GM23338 (cell line): Measurements from ENCODE around the gene ITGB2. TPM values are rescaled to one million over a fixed set of nuclear protein-coding genes. Genes with fewer than 3 reads are reported as not detected.

Experiments used
- ATAC-seq: fragments of 200-7000 bp; cut with Tn5 transposase; 3 replicates; pipeline ENCODE4 v1.9.1; 2020
- DNase-seq: peaks from one replicate; pipeline ENCODE4 v3.0.0-alpha.2; 2015; ENCODE audit warnings: low spot score
- H2AFZ ChIP-seq: fragments of 200-600 bp; sonication (generic); 2 replicates; pipeline ENCODE4 v1.8.0; 2016; ENCODE audit warnings: antibody characterized with exemption, mild to moderate bottlenecking, moderate library complexity
- H3F3A ChIP-seq: fragments of 200-600 bp; sonication (generic); replicated peaks from 2 replicates; pipeline ENCODE4 v1.8.0; 2017; ENCODE audit warnings: antibody characterized with exemption, mixed run types, low read depth
- H3K27ac ChIP-seq: fragments of 200-600 bp; sonication (generic); 2 replicates; pipeline ENCODE4 v1.6.1; 2016; ENCODE audit warnings: low read depth
- H3K27me3 ChIP-seq: fragments of 200-600 bp; sonication (generic); 2 replicates; pipeline ENCODE4 v1.8.0; 2016; ENCODE audit warnings: mild to moderate bottlenecking, mixed run types, moderate library complexity; ENCODE audit not compliant: insufficient read depth
- H3K36me3 ChIP-seq: fragments of 200-600 bp; sonication (generic); 2 replicates; pipeline ENCODE4 v1.8.0; 2016; ENCODE audit warnings: mild to moderate bottlenecking; ENCODE audit not compliant: insufficient read depth
- H3K4me1 ChIP-seq: fragments of 200-600 bp; sonication (generic); 2 replicates; pipeline ENCODE4 v1.8.0; 2016; ENCODE audit warnings: mild to moderate bottlenecking, moderate library complexity; ENCODE audit not compliant: insufficient read depth
- H3K4me2 ChIP-seq: fragments of 200-600 bp; sonication (generic); 2 replicates; pipeline ENCODE4 v1.7.1; 2017; ENCODE audit warnings: mixed run types
- H3K4me3 ChIP-seq: fragments of 200-600 bp; sonication (generic); 2 replicates; pipeline ENCODE4 v1.6.1; 2016; ENCODE audit warnings: mixed run types
- H3K79me2 ChIP-seq: fragments of 200-600 bp; sonication (generic); replicated peaks from 2 replicates; pipeline ENCODE4 v1.8.0; 2017; ENCODE audit warnings: mild to moderate bottlenecking; ENCODE audit not compliant: insufficient read depth
- H3K9me2 ChIP-seq: fragments of 200-600 bp; sonication (generic); 2 replicates; pipeline ENCODE4 v1.8.0; 2017; ENCODE audit not compliant: insufficient read depth
- H4K20me1 ChIP-seq: fragments of 200-600 bp; sonication (generic); replicated peaks from 2 replicates; pipeline ENCODE4 v1.8.0; 2017; ENCODE audit warnings: mild to moderate bottlenecking; ENCODE audit not compliant: insufficient read depth
- H3K27ac Mint-ChIP-seq: 2 replicates; pipeline ENCODE4 v1.8.0; 2020; ENCODE audit warnings: inconsistent platforms, mild to moderate bottlenecking, moderate library complexity, mixed read lengths
- H3K27me3 Mint-ChIP-seq: 3 replicates; pipeline ENCODE4 v1.8.0; 2022; ENCODE audit warnings: low read depth, mild to moderate bottlenecking, moderate library complexity, mixed read lengths, inconsistent platforms; ENCODE audit not compliant: insufficient read depth, poor library complexity
- H3K36me3 Mint-ChIP-seq: 3 replicates; pipeline ENCODE4 v1.8.0; 2021; ENCODE audit warnings: low read depth, mild to moderate bottlenecking, inconsistent platforms, moderate library complexity, mixed read lengths
- H3K4me1 Mint-ChIP-seq: 3 replicates; pipeline ENCODE4 v1.8.0; 2020; ENCODE audit warnings: mild to moderate bottlenecking, inconsistent platforms, mixed read lengths
- H3K4me3 Mint-ChIP-seq: 3 replicates; pipeline ENCODE4 v1.8.0; 2021; ENCODE audit warnings: moderate library complexity, mild to moderate bottlenecking, inconsistent platforms, mixed read lengths
- H3K9me3 Mint-ChIP-seq: 3 replicates; pipeline ENCODE4 v1.8.0; 2020; ENCODE audit warnings: moderate library complexity, mild to moderate bottlenecking, inconsistent platforms, mixed read lengths
- CREB1 ChIP-seq: fragments of 250-450 bp; sonication (Bioruptor Pico); IDR thresholded peaks from 2 replicates; pipeline ENCODE4 v1.5.0; 2020; ENCODE audit warnings: low read depth, mild to moderate bottlenecking, moderate library complexity
- ZNF114 ChIP-seq: fragments of 250-450 bp; sonication (Bioruptor Pico); IDR thresholded peaks from 2 replicates; pipeline ENCODE4 v1.5.0; 2020; ENCODE audit warnings: mild to moderate bottlenecking, moderate library complexity
- polyA plus RNA-seq: library from polyadenylated mRNA; unstranded; fragments of >200 nt; fragmentation: Nextera tagmentation; extraction: Ambion mirVana; gene quantifications from 2 replicates; pipeline ENCODE4 v1.2.1, GENCODE V29; 2016
- total RNA-seq: library from RNA; depleted of rRNA; stranded (reverse); fragments of >200 nt; shearing (Covaris generic); gene quantifications from 2 replicates; pipeline ENCODE4 v1.2.3, GENCODE V29; 2014
- TF ChIP-seq, protein P1 (sequence below): IDR thresholded peaks from one replicate; pipeline ENCODE4 v1.6.1; 2018; ENCODE audit warnings: antibody characterized with exemption; ENCODE audit not compliant: unreplicated experiment
- TF ChIP-seq, protein P2 (sequence below): fragments of 250-450 bp; sonication (Bioruptor Pico); IDR thresholded peaks from 2 replicates; pipeline ENCODE4 v1.5.0; 2020; ENCODE audit warnings: mild to moderate bottlenecking, moderate library complexity
- TF ChIP-seq, protein P3 (sequence below), 2 experiments: fragments of 200-600 bp in 1 of 2; sonication (generic) in 1 of 2; conservative IDR thresholded peaks; 2 replicates each; pipeline versions ENCODE4 v1.5.1 to v1.6.1; 2016 to 2017; ENCODE audit warnings: antibody characterized with exemption in 2 of 2, low read depth in 2 of 2, mild to moderate bottlenecking in 2 of 2, moderate library complexity in 1 of 2

ITGB2 gene
- total and polyA plus RNA-seq, 2 experiments from 2014 or later = 0.44 to 0.63 TPM

DNA sequence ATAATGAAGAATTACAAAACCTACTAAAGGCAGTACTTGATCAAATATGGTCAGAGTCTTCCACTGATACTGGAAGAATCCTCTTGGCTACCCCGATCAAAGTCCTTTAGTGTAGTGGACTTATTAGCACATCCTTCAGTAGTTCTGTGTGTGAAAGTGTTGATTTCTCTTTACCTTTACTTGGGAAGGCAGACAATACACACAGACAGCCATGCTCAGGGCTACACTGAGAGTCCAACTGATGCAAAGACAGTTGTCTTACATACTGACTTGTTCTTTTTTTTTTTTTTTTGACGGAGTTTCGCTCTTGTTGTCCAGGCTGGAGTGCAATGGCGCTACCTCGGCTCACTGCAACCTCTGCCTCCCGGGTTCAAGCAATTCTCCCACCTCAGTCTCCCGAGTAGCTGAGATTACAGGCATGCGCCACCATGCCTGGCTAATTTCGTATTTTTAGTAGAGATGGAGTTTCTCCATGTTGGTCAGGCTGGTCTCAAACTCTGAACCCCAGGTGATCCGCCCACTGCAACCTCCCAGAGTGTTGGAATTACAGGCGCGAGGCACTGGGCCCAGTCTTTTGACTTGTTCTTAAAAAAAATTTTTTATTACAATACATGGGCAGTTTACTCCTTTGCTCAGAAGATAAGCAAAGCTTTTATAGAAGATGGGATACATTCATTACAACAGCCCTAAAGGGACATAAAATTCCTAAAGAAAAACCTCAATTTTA, 43.7 kb downstream of the ITGB2 start (continued):
- TF ChIP-seq, protein P1, sequence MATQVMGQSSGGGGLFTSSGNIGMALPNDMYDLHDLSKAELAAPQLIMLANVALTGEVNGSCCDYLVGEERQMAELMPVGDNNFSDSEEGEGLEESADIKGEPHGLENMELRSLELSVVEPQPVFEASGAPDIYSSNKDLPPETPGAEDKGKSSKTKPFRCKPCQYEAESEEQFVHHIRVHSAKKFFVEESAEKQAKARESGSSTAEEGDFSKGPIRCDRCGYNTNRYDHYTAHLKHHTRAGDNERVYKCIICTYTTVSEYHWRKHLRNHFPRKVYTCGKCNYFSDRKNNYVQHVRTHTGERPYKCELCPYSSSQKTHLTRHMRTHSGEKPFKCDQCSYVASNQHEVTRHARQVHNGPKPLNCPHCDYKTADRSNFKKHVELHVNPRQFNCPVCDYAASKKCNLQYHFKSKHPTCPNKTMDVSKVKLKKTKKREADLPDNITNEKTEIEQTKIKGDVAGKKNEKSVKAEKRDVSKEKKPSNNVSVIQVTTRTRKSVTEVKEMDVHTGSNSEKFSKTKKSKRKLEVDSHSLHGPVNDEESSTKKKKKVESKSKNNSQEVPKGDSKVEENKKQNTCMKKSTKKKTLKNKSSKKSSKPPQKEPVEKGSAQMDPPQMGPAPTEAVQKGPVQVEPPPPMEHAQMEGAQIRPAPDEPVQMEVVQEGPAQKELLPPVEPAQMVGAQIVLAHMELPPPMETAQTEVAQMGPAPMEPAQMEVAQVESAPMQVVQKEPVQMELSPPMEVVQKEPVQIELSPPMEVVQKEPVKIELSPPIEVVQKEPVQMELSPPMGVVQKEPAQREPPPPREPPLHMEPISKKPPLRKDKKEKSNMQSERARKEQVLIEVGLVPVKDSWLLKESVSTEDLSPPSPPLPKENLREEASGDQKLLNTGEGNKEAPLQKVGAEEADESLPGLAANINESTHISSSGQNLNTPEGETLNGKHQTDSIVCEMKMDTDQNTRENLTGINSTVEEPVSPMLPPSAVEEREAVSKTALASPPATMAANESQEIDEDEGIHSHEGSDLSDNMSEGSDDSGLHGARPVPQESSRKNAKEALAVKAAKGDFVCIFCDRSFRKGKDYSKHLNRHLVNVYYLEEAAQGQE = no peak
- TF ChIP-seq CREB1 (CRISPR knock-in tag) (no peak), ZNF114 (CRISPR knock-in tag) (no peak)

DNA sequence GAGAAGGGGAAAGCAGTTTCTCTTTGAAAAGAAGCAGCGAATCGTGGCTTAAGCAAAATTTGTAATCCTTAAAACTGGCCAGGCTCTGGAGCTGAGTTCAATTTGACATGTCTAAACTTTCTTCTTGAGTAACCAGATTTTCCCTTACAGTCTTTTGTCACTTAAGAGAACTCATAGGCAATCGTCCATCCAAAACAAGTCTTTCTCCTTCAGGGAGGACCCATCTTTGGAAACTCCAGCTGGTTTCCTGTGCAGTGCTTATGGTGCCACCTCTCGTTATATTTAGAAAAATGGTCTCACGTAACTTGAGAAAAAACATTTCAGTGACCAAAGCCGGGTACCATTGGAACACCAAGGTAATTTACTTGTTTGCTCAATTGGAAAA, 45.4 kb downstream of the ITGB2 start:
- Histone ChIP-seq H4K20me1 (peaks cover 28% of the 10 kb centered on the region), H3K79me2 (peaks cover 27% of the 10 kb centered on the region), H3K27ac (no peak overlapping the region), H2AFZ (peak overlapping the region; percentile 96; the same call in 1 of the 2 replicates), H3K4me3 (peak overlapping the region; percentile 92), H3F3A (peaks cover 4% of the 10 kb centered on the region; the same call in 1 of the 2 replicates), H3K9me2 (no peaks in the 10 kb centered on the region), H3K27me3 (peaks cover 27% of the 10 kb centered on the region), H3K4me1 (peaks cover 24% of the 10 kb centered on the region), H3K36me3 (no peaks in the 10 kb centered on the region), H3K4me2 (peak overlapping the region; percentile 96)
- ATAC-seq (no peak), DNase-seq (no peak)
- H3K4me1 Mint-ChIP-seq = peaks cover 23% of the 10 kb centered on the region
- peaks cover 4% of the 10 kb centered on the region; the same call in 1 of the 3 replicates for H3K36me3 Mint-ChIP-seq
- no peaks in the 10 kb centered on the region for H3K9me3 Mint-ChIP-seq
- TF ChIP-seq, protein P2, sequence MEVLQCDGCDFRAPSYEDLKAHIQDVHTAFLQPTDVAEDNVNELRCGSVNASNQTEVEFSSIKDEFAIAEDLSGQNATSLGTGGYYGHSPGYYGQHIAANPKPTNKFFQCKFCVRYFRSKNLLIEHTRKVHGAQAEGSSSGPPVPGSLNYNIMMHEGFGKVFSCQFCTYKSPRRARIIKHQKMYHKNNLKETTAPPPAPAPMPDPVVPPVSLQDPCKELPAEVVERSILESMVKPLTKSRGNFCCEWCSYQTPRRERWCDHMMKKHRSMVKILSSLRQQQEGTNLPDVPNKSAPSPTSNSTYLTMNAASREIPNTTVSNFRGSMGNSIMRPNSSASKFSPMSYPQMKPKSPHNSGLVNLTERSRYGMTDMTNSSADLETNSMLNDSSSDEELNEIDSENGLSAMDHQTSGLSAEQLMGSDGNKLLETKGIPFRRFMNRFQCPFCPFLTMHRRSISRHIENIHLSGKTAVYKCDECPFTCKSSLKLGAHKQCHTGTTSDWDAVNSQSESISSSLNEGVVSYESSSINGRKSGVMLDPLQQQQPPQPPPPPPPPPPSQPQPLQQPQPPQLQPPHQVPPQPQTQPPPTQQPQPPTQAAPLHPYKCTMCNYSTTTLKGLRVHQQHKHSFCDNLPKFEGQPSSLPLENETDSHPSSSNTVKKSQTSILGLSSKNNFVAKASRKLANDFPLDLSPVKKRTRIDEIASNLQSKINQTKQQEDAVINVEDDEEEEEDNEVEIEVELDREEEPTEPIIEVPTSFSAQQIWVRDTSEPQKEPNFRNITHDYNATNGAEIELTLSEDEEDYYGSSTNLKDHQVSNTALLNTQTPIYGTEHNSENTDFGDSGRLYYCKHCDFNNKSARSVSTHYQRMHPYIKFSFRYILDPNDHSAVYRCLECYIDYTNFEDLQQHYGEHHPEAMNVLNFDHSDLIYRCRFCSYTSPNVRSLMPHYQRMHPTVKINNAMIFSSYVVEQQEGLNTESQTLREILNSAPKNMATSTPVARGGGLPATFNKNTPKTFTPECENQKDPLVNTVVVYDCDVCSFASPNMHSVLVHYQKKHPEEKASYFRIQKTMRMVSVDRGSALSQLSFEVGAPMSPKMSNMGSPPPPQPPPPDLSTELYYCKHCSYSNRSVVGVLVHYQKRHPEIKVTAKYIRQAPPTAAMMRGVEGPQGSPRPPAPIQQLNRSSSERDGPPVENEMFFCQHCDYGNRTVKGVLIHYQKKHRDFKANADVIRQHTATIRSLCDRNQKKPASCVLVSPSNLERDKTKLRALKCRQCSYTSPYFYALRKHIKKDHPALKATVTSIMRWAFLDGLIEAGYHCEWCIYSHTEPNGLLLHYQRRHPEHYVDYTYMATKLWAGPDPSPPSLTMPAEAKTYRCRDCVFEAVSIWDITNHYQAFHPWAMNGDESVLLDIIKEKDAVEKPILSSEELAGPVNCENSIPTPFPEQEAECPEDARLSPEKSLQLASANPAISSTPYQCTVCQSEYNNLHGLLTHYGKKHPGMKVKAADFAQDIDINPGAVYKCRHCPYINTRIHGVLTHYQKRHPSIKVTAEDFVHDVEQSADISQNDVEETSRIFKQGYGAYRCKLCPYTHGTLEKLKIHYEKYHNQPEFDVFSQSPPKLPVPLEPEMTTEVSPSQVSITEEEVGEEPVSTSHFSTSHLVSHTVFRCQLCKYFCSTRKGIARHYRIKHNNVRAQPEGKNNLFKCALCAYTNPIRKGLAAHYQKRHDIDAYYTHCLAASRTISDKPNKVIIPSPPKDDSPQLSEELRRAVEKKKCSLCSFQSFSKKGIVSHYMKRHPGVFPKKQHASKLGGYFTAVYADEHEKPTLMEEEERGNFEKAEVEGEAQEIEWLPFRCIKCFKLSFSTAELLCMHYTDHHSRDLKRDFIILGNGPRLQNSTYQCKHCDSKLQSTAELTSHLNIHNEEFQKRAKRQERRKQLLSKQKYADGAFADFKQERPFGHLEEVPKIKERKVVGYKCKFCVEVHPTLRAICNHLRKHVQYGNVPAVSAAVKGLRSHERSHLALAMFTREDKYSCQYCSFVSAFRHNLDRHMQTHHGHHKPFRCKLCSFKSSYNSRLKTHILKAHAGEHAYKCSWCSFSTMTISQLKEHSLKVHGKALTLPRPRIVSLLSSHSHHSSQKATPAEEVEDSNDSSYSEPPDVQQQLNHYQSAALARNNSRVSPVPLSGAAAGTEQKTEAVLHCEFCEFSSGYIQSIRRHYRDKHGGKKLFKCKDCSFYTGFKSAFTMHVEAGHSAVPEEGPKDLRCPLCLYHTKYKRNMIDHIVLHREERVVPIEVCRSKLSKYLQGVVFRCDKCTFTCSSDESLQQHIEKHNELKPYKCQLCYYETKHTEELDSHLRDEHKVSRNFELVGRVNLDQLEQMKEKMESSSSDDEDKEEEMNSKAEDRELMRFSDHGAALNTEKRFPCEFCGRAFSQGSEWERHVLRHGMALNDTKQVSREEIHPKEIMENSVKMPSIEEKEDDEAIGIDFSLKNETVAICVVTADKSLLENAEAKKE (CRISPR knock-in tag) = no peak
- TF ChIP-seq, protein P3, sequence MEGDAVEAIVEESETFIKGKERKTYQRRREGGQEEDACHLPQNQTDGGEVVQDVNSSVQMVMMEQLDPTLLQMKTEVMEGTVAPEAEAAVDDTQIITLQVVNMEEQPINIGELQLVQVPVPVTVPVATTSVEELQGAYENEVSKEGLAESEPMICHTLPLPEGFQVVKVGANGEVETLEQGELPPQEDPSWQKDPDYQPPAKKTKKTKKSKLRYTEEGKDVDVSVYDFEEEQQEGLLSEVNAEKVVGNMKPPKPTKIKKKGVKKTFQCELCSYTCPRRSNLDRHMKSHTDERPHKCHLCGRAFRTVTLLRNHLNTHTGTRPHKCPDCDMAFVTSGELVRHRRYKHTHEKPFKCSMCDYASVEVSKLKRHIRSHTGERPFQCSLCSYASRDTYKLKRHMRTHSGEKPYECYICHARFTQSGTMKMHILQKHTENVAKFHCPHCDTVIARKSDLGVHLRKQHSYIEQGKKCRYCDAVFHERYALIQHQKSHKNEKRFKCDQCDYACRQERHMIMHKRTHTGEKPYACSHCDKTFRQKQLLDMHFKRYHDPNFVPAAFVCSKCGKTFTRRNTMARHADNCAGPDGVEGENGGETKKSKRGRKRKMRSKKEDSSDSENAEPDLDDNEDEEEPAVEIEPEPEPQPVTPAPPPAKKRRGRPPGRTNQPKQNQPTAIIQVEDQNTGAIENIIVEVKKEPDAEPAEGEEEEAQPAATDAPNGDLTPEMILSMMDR (conservative IDR thresholded peaks at IDR 0.05; ENCODE audit: low read depth in 2 of 2) = no peak
- no peak overlapping the region for H3K27ac Mint-ChIP-seq
- peaks cover 28% of the 10 kb centered on the region for H3K27me3 Mint-ChIP-seq
- H3K4me3 Mint-ChIP-seq = peak overlapping the region; percentile 82
